ENCODE data around the gene CBY3.
"Not testable (repeated sequence)": the region's sequence is repeated elsewhere in the genome, so short reads cannot be mapped to it uniquely, and the experiment has no call there.

Gene CBY3

DNA sequence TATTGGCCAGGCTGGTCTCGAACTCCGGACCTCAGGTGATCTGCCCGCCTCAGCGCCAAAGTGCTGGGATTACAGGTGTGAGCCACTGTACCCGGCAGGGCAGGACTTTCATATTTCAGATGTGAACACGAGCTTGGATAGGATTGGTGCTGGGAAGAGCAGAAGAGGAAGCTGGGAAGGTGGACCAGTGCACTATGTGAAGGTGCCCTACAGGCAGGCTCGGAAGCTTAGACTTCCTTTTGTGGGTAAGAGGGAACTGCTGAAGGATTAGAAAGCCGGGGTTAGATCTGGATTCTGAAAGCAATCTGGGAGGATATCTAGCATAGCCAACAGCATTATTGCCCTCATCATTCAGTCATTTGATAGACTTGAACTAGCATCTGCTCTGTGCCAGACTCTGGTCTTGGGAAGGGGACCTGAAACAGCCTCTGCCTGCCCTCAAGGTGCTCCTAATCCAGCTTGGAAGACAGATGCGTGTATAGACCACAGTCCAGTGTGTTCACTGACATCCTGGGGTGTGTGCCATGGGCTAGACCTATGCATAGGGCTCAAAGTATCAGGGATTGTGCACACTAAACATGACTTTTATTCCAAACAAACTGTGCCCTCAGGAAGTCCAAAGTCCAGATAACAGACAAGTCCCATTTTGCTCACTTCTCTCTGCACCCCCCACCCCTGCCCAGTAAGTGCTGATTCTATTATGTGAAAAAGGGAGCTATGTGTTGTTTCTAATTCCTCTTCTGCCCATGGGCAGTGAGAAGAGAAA, 637 bp downstream of the CBY3 start:
- H3K4me1 ChIP-seq, result peaks cover 3% of the 10 kb centered on the region; the same call in 1 of the 2 replicates
- TF ChIP-seq, protein P1, sequence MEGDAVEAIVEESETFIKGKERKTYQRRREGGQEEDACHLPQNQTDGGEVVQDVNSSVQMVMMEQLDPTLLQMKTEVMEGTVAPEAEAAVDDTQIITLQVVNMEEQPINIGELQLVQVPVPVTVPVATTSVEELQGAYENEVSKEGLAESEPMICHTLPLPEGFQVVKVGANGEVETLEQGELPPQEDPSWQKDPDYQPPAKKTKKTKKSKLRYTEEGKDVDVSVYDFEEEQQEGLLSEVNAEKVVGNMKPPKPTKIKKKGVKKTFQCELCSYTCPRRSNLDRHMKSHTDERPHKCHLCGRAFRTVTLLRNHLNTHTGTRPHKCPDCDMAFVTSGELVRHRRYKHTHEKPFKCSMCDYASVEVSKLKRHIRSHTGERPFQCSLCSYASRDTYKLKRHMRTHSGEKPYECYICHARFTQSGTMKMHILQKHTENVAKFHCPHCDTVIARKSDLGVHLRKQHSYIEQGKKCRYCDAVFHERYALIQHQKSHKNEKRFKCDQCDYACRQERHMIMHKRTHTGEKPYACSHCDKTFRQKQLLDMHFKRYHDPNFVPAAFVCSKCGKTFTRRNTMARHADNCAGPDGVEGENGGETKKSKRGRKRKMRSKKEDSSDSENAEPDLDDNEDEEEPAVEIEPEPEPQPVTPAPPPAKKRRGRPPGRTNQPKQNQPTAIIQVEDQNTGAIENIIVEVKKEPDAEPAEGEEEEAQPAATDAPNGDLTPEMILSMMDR (IDR thresholded peaks at IDR 0.05; ENCODE audit: low read depth, low read length), result no peak
- DNase-seq, result no peak
- peaks cover 6% of the 10 kb centered on the region; the same call in 1 of the 2 replicates for H3K9me3 ChIP-seq
- no peaks in the 10 kb centered on the region for H3K27me3 ChIP-seq
- no peak overlapping the region for H3K4me3 ChIP-seq (ENCODE audit: low read depth, low read length)
- H3K36me3 ChIP-seq, result no peaks in the 10 kb centered on the region

DNA sequence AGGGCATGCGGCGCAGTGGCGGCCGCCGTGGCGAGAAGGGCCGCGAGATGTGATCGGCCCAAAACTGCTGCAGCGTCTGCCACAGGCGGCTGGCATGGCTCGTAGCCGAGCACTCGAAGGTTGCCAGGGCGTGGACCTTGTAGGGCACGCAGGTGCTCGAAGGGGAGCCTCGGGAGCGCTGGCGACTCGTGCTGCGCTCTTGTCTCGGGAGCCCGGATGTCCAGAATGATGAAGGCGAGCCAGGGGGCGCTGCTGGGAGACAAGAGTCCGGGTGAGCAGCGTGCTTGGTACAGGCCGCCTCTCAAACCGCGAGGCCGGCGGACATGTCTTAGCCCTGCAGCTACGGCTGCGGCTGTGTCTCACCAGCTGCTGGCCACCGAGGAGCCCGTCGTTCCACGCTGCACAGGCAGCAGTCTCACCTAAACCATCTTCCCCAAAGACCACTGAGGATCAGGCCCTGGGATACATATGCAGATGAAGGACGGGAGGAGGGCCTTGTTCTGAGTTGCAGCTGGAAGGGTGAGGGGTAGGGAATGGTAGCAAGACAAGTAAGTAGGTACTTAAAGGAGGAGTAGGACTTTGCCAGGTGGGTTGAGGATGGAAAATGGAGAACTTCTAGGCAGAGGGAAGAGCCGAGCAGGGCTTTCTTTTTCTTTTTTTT, 1.7 kb downstream of the CBY3 start:
- Histone ChIP-seq H3K4me1 (peaks cover 3% of the 10 kb centered on the region; the same call in 1 of the 2 replicates), H3K27me3 (no peaks in the 10 kb centered on the region), H3K36me3 (no peaks in the 10 kb centered on the region), H3K4me3 (ENCODE audit: low read depth, low read length) (no peak overlapping the region), H3K9me3 (peaks cover 6% of the 10 kb centered on the region; the same call in 1 of the 2 replicates)
- peak; percentile 18 for DNase-seq
- TF ChIP-seq, protein P1 (IDR thresholded peaks at IDR 0.05; ENCODE audit: low read depth, low read length), result no peak

DNA sequence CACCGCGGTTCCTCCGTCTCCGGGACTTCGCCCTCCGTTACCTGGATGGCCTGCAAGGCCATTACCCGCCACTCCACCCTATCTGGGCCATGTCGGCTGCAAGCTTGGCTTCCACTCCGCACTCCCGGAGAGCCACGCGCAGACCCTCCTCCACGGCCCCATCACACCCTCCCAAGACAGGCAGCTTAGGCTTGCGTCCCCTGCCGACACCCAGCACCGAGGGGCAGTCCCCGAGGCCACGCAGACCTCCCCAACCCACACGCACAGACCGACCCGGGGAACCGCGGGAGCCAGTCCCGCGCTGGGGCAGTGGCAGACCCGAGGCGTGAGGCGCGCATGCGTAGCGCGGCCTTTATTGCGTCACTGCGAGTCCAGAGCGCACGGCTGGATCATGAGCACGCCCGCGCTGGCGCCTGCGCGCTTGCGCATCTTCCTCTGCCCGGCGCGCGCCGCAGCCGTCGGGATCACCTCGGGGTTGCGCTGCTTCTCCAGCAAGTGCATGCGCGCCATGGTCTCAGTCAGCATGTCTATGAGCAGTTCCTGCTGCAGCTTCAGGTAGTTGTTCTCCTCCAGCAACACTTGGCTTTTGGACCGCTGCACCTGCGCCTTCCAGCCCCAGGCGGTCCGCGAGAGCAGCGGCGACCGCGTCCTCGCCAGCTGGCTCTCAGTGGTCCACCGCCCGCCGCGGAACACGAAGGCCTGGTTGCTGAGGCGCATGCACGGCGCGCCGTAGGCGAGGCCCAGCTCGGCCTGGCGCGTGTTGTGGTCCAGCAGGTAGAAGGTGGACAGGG, 2.4 kb downstream of the CBY3 start:
- H3K4me1 ChIP-seq, result peaks cover 3% of the 10 kb centered on the region; the same call in 1 of the 2 replicates
- peaks cover 6% of the 10 kb centered on the region; the same call in 1 of the 2 replicates for H3K9me3 ChIP-seq
- no peaks in the 10 kb centered on the region for H3K36me3 ChIP-seq
- no peaks in the 10 kb centered on the region for H3K27me3 ChIP-seq
- peak overlapping the region; percentile 93 for H3K4me3 ChIP-seq (ENCODE audit: low read depth, low read length)
- DNase-seq, result peak; percentile 96
- TF ChIP-seq, protein P1 (IDR thresholded peaks at IDR 0.05; ENCODE audit: low read depth, low read length), result no peak

DNA sequence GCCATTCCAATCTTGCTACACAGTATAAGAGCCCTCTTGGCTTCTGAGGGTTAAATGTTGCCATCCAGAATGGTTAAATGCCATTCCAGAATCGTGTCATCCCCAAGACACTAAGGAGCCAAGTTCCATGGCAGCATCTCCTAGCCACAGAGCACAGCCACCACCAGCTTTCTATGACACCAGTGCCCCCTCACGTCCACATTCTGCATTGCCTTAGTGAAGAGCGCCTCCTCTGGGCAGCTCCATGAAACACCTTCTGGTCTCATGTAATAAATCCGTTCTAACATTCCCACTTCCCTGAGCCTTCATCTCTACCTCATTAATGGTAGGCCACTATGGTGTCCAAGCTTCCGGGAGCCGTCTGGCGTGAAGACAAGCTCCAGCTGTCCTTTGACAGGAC, 12.4 kb downstream of the CBY3 start:
- H3K9me3 ChIP-seq, result no peaks in the 10 kb centered on the region
- no peaks in the 10 kb centered on the region for H3K36me3 ChIP-seq
- no peaks in the 10 kb centered on the region for H3K4me1 ChIP-seq
- DNase-seq, result peak; percentile 68
- no peaks in the 10 kb centered on the region for H3K27me3 ChIP-seq
- TF ChIP-seq, protein P1 (IDR thresholded peaks at IDR 0.05; ENCODE audit: low read depth, low read length), result peak; percentile 100
- H3K4me3 ChIP-seq (ENCODE audit: low read depth, low read length), result no peak overlapping the region

DNA sequence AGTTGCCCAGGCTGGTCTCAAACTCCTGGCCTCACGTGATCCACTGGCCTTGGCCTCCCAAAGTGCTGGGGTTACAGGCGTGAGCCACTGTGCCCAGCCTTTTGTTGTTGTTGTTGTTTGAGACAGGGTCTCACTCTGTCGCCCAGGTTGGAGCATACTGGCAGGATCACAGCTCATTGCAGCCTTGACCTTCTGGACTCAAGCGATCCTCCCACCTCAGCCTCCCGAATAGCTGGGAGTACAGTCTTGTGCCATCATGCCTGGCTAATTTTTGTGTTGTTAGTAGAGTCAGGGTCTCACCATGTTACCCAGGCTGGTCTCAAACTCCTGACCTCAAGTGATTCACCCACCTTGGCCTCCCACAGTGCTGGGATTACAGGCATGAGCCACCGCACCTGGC, 19.2 kb downstream of the CBY3 start:
- H3K9me3 ChIP-seq; H3K36me3 ChIP-seq; H3K4me1 ChIP-seq; H3K27me3 ChIP-seq; DNase-seq; H3K4me3 ChIP-seq (ENCODE audit: low read depth, low read length): not testable (repeated sequence)

DNA sequence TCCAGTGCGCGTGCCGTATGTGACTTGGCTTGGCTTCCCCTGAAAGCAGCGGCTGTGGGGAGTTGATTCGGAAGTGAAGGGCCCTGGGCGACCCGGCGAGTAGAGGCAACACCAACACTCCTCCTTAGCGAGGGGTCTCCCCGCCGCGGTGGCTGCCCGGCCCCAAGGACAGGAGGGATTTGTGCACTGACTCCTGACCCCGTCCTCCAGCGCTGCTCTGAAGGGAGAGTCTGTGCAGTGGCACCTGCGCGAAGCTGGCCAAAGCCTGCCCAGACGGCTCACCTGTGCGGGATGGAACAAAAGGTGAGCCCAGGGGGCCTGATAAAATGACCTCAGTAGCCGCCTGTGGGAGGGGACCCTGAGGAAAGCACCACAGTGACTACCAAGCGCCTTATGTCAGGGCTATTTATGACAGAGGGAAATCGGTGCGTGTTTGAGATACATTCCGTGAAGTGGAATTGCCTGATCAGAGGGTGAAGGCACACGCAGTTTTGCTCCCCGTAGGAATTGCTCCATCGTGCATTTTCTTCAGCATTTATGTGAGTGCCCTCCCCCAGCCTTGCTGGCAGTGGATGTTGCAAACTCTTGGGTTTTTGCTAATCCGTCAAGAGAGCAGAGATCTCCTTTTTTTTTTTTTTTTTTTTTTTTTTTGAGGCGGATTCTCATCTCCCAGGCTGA, 22.5 kb downstream of the CBY3 start:
- DNase-seq, H3K4me1 ChIP-seq, H3K9me3 ChIP-seq, H3K27me3 ChIP-seq, H3K36me3 ChIP-seq: not testable (repeated sequence)
- peak overlapping the region; percentile 41 for H3K4me3 ChIP-seq (ENCODE audit: low read depth, low read length)

DNA sequence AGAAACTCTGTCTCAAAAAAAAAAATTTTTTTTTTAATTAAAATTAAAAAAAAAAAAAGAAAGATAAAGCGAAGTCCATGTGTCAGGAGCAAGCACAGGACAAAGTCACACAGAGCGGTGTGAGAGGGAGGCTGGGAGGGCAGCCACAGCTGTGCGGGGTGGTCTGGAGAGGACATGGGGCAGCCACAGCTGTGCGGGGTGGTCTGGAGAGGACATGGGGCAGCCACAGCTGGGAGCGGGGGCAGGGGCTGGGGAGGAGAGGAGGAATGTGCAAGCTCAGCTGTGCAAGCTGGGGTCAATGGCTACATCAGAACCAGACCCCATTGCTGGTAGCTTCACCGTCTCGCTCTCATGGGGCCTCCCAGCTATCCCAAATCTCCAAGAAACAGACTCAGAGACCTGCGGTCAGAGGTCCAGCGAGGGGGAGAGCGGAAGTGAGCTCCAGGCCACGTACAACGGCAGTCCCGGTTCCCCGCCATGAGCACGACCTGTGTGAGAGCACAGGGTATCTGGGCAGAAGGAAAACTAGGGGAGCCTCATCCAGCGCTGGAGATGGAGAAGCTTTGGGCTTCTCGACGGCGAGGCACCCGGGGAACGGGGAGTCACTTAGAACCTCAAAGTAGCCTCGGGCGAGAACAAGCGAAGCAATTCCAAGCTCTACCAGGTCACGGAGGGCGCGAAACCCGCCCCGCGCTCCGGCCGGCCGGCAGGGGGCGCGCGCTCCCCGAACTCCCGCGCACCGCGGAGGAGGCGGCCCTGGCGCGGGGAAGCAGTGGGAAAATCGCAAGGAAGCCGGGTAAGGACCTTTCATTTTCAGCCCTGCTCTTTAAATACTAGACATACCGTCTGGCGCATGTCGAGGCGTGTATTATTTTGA, 23.3 kb downstream of the CBY3 start:
- H3K4me1 ChIP-seq, H3K27me3 ChIP-seq, H3K9me3 ChIP-seq, H3K36me3 ChIP-seq, DNase-seq: not testable (repeated sequence)
- peak overlapping the region; percentile 26; the same call in 1 of the 2 replicates for H3K4me3 ChIP-seq (ENCODE audit: low read depth, low read length)

DNA sequence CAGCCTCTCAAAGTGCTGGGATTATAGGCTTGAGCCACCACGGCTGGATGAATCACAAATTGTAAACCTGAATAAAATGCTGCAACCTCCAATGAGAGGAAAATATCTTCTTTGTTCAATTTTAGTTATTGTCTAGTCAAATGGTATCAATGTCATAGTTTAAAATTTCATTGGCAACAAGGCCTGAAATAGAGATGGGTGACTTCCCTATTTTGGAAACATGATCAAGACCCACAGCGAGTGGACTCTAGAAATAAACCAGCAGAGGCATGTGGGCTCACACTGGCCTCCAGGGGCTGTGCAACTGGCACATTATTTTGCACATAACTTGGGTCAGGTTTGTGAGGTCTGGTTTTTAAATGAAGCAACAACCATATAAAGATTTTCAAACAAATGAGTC, 27.7 kb downstream of the CBY3 start:
- H3K4me3 ChIP-seq (ENCODE audit: low read depth, low read length); H3K4me1 ChIP-seq; H3K27me3 ChIP-seq; H3K36me3 ChIP-seq; H3K9me3 ChIP-seq; DNase-seq: not testable (repeated sequence)

DNA sequence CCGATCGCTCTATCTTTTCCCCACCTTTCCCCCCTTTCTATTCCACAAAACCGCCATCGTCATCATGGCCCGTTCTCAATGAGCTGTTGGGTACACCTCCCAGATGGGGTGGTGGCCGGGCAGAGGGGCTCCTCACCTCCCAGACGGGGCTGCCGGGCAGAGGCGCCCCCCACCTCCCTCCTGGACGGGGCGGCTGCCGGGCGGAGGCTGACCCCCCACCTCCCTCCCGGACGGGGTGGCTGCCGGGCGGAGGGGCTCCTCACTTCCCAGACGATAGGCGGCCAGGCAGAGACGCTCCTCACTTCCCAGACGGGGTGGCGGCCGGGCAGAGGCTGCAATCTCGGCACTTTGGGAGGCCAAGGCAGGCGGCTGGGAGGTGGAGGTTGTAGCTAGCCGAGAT, 30.6 kb downstream of the CBY3 start:
- not testable (repeated sequence) for H3K4me1 ChIP-seq, H3K9me3 ChIP-seq, DNase-seq

More for the DNA sequence above, 30.6 kb downstream of the CBY3 start:
- not testable (repeated sequence) for H3K27me3 ChIP-seq; H3K36me3 ChIP-seq; H3K4me3 ChIP-seq (ENCODE audit: low read depth, low read length)
